Measurements from ENCODE around the gene ULK4.

DNA sequence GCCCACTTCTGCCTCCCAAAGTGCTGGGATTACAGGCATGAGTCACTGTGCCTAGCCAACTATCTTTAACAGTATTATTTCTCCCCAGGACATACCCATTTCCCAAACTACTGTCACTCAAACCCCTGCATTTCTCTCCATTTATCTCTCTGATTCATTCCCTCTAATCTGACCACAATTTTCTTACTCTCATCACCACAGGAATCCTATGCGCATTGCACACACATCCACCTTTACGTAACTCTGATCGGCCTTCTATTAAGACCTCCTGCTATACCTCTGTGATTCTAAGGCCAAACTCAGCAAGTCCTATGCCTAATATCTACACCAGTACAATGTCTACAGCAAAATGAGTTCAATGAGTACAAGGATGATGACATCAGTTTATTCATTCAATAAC, 235.0 kb downstream of the ULK4 start:
- TF ChIP-seq, protein P1, sequence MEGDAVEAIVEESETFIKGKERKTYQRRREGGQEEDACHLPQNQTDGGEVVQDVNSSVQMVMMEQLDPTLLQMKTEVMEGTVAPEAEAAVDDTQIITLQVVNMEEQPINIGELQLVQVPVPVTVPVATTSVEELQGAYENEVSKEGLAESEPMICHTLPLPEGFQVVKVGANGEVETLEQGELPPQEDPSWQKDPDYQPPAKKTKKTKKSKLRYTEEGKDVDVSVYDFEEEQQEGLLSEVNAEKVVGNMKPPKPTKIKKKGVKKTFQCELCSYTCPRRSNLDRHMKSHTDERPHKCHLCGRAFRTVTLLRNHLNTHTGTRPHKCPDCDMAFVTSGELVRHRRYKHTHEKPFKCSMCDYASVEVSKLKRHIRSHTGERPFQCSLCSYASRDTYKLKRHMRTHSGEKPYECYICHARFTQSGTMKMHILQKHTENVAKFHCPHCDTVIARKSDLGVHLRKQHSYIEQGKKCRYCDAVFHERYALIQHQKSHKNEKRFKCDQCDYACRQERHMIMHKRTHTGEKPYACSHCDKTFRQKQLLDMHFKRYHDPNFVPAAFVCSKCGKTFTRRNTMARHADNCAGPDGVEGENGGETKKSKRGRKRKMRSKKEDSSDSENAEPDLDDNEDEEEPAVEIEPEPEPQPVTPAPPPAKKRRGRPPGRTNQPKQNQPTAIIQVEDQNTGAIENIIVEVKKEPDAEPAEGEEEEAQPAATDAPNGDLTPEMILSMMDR (IDR thresholded peaks at IDR 0.05; ENCODE audit: insufficient read depth, low read length), result no peak
- TF ChIP-seq GABPA (IDR thresholded peaks at IDR 0.05; ENCODE audit: low read depth), result no peak
- TF ChIP-seq, protein P2, sequence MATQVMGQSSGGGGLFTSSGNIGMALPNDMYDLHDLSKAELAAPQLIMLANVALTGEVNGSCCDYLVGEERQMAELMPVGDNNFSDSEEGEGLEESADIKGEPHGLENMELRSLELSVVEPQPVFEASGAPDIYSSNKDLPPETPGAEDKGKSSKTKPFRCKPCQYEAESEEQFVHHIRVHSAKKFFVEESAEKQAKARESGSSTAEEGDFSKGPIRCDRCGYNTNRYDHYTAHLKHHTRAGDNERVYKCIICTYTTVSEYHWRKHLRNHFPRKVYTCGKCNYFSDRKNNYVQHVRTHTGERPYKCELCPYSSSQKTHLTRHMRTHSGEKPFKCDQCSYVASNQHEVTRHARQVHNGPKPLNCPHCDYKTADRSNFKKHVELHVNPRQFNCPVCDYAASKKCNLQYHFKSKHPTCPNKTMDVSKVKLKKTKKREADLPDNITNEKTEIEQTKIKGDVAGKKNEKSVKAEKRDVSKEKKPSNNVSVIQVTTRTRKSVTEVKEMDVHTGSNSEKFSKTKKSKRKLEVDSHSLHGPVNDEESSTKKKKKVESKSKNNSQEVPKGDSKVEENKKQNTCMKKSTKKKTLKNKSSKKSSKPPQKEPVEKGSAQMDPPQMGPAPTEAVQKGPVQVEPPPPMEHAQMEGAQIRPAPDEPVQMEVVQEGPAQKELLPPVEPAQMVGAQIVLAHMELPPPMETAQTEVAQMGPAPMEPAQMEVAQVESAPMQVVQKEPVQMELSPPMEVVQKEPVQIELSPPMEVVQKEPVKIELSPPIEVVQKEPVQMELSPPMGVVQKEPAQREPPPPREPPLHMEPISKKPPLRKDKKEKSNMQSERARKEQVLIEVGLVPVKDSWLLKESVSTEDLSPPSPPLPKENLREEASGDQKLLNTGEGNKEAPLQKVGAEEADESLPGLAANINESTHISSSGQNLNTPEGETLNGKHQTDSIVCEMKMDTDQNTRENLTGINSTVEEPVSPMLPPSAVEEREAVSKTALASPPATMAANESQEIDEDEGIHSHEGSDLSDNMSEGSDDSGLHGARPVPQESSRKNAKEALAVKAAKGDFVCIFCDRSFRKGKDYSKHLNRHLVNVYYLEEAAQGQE (IDR thresholded peaks at IDR 0.05; ENCODE audit: insufficient replicate concordance, low read depth), result no peak
- TF ChIP-seq POLR2AphosphoS5 (IDR thresholded peaks at IDR 0.05; ENCODE audit: low read depth), result no peak
